ENCODE results near the gene MARCHF5. TPM values are rescaled to one million over a fixed set of nuclear protein-coding genes. Genes with fewer than 3 reads are reported as not detected.
"Not testable (repeated sequence)": the region's sequence is repeated elsewhere in the genome, so short reads cannot be mapped to it uniquely, and the experiment has no call there.

The MARCHF5 gene
- total RNA-seq, 1 donor from 2014 or later = 52.1 TPM

GRCh38 chr10:92327445-92328433 is 36.8 kb downstream of the MARCHF5 start:
- Histone ChIP-seq H3K27me3 (ENCODE audit: insufficient read depth, low read length) (no peaks in the 10 kb centered on the region), H3K79me2 (ENCODE audit: insufficient read depth, low read length) (peaks cover 82% of the 10 kb centered on the region), H3K4me1 (ENCODE audit: insufficient read depth, low read length) (no peaks in the 10 kb centered on the region), H3K4me3 (ENCODE audit: insufficient read depth, low read depth, low read length) (no peak overlapping the region), H3K27ac (ENCODE audit: low read depth, low read length) (no peak overlapping the region), H2AFZ (ENCODE audit: low read depth, low read length) (no peak overlapping the region), H4K20me1 (ENCODE audit: insufficient read depth, low read length) (peaks cover 51% of the 10 kb centered on the region), H3K4me2 (ENCODE audit: low read length) (no peak overlapping the region), H3K9ac (ENCODE audit: low read length) (no peak overlapping the region), H3K36me3 (ENCODE audit: insufficient read depth, low read length) (no peaks in the 10 kb centered on the region), H3K9me3 (ENCODE audit: insufficient read depth, low read depth, low read length) (no peaks in the 10 kb centered on the region)
- no peaks in the 10 kb centered on the region for H3K27me3 Mint-ChIP-seq (ENCODE audit: low read depth, unreplicated experiment)
- H3K4me3 Mint-ChIP-seq (ENCODE audit: unreplicated experiment) = no peak overlapping the region
- H3K27ac Mint-ChIP-seq (ENCODE audit: unreplicated experiment) = no peak overlapping the region
- TF ChIP-seq EZH2 (IDR thresholded peaks at IDR 0.05; ENCODE audit: insufficient read depth, low read length) (no peak), CTCF (IDR thresholded peaks at IDR 0.05; ENCODE audit: insufficient read depth, low read depth, low read length) (no peak)
- no peak for FAIRE-seq
- DNase-seq (ENCODE audit: low read depth) = no peak
- peaks cover 2% of the 10 kb centered on the region for H3K36me3 Mint-ChIP-seq (ENCODE audit: low read depth, unreplicated experiment)
- no peaks in the 10 kb centered on the region for H3K9me3 Mint-ChIP-seq (ENCODE audit: unreplicated experiment)
- H3K4me1 Mint-ChIP-seq (ENCODE audit: low read depth, unreplicated experiment) = peaks cover 6% of the 10 kb centered on the region

GRCh38 chr10:92328993-92329392 is 38.0 kb downstream of the MARCHF5 start:
- Histone ChIP-seq H3K4me3 (ENCODE audit: insufficient read depth, low read depth, low read length) (no peak overlapping the region), H3K79me2 (ENCODE audit: insufficient read depth, low read length) (peaks cover 80% of the 10 kb centered on the region), H4K20me1 (ENCODE audit: insufficient read depth, low read length) (peaks cover 49% of the 10 kb centered on the region), H3K9ac (ENCODE audit: low read length) (no peak overlapping the region), H3K9me3 (ENCODE audit: insufficient read depth, low read depth, low read length) (no peaks in the 10 kb centered on the region), H3K4me2 (ENCODE audit: low read length) (no peak overlapping the region), H3K4me1 (ENCODE audit: insufficient read depth, low read length) (no peaks in the 10 kb centered on the region), H3K27me3 (ENCODE audit: insufficient read depth, low read length) (no peaks in the 10 kb centered on the region), H3K36me3 (ENCODE audit: insufficient read depth, low read length) (peaks cover 4% of the 10 kb centered on the region), H3K27ac (ENCODE audit: low read depth, low read length) (no peak overlapping the region), H2AFZ (ENCODE audit: low read depth, low read length) (no peak overlapping the region)
- Mint-ChIP-seq H3K9me3 (ENCODE audit: unreplicated experiment) (no peaks in the 10 kb centered on the region), H3K36me3 (ENCODE audit: low read depth, unreplicated experiment) (peaks cover 5% of the 10 kb centered on the region), H3K4me1 (ENCODE audit: low read depth, unreplicated experiment) (peaks cover 6% of the 10 kb centered on the region), H3K27me3 (ENCODE audit: low read depth, unreplicated experiment) (no peaks in the 10 kb centered on the region), H3K27ac (ENCODE audit: unreplicated experiment) (no peak overlapping the region), H3K4me3 (ENCODE audit: unreplicated experiment) (no peak overlapping the region)
- no peak for FAIRE-seq
- DNase-seq (ENCODE audit: low read depth) = peak; percentile 8
- TF ChIP-seq EZH2 (IDR thresholded peaks at IDR 0.05; ENCODE audit: insufficient read depth, low read length) = no peak
- TF ChIP-seq CTCF (IDR thresholded peaks at IDR 0.05; ENCODE audit: insufficient read depth, low read depth, low read length) = no peak

GRCh38 chr10:92329927-92330326 is 39.0 kb downstream of the MARCHF5 start:
- DNase-seq (ENCODE audit: low read depth); H3K27ac ChIP-seq (ENCODE audit: low read depth, low read length); H3K4me2 ChIP-seq (ENCODE audit: low read length); H3K4me3 ChIP-seq (ENCODE audit: insufficient read depth, low read depth, low read length); H3K36me3 Mint-ChIP-seq (ENCODE audit: low read depth, unreplicated experiment); H3K4me1 Mint-ChIP-seq (ENCODE audit: low read depth, unreplicated experiment); H2AFZ ChIP-seq (ENCODE audit: low read depth, low read length); H3K27me3 ChIP-seq (ENCODE audit: insufficient read depth, low read length); H3K9me3 Mint-ChIP-seq (ENCODE audit: unreplicated experiment); H3K36me3 ChIP-seq (ENCODE audit: insufficient read depth, low read length); H3K27ac Mint-ChIP-seq (ENCODE audit: unreplicated experiment); H3K9ac ChIP-seq (ENCODE audit: low read length); FAIRE-seq; H3K4me1 ChIP-seq (ENCODE audit: insufficient read depth, low read length); H3K4me3 Mint-ChIP-seq (ENCODE audit: unreplicated experiment); H3K27me3 Mint-ChIP-seq (ENCODE audit: low read depth, unreplicated experiment); H3K9me3 ChIP-seq (ENCODE audit: insufficient read depth, low read depth, low read length): not testable (repeated sequence)
- H4K20me1 ChIP-seq (ENCODE audit: insufficient read depth, low read length) = peaks cover 51% of the 10 kb centered on the region
- H3K79me2 ChIP-seq (ENCODE audit: insufficient read depth, low read length) = peaks cover 77% of the 10 kb centered on the region

Measured in astrocyte (in vitro differentiated cells and primary cell).